Measurements from ENCODE around the gene KRT76.
"Not testable (repeated sequence)": the region's sequence is repeated elsewhere in the genome, so short reads cannot be mapped to it uniquely, and the experiment has no call there.

- not testable (repeated sequence) for TF ChIP-seq CTCF (IDR thresholded peaks at IDR 0.05 in 2 of 3, conservative IDR thresholded peaks at IDR 0.05 in 1 of 3; ENCODE audit: borderline replicate concordance in 1 of 3, insufficient read depth in 1 of 3, low read depth in 2 of 3, low read length in 2 of 3); EZH2phosphoT487 (IDR thresholded peaks at IDR 0.05; ENCODE audit: borderline replicate concordance)
Measured at GRCh38 chr12:52795332-52795674, 18.2 kb upstream of the KRT76 start.
